H1 (cell line): ENCODE results near the gene EPHA4. TPM values are rescaled to one million over a fixed set of nuclear protein-coding genes. Genes with fewer than 3 reads are reported as not detected.

Experiments used
- CREB1 ChIP-seq: IDR thresholded peaks from 2 replicates; pipeline ENCODE4 v1.6.1; 2012; ENCODE audit warnings: inconsistent platforms
- CTCF ChIP-seq, 3 experiments: IDR thresholded peaks; 1 replicate in 2 of 3; 2 replicates in 1 of 3; pipeline versions ENCODE4 v1.5.1 to v1.6.1; 2011; ENCODE audit warnings: low read length in 3 of 3, mild to moderate bottlenecking in 3 of 3, inconsistent platforms in 2 of 3, low read depth in 1 of 3, moderate library complexity in 1 of 3; ENCODE audit not compliant: insufficient read depth in 1 of 3; ENCODE audit errors: control extremely low read depth in 1 of 3
- SIRT6 ChIP-seq: IDR thresholded peaks from one replicate; pipeline ENCODE4 v1.7.1; 2012; ENCODE audit warnings: low read length, inconsistent platforms
- TCF12 ChIP-seq: IDR thresholded peaks from 2 replicates; pipeline ENCODE4 v1.6.1; 2011; ENCODE audit warnings: low read depth, mild to moderate bottlenecking, low read length
- YY1 ChIP-seq: IDR thresholded peaks from 2 replicates; pipeline ENCODE4 v1.6.1; 2011; ENCODE audit warnings: low read depth, mild to moderate bottlenecking, low read length
- polyA plus RNA-seq, 7 experiments: library from polyadenylated mRNA; depleted of rRNA in 3 of 7; stranded (reverse) in 5 of 7; unstranded in 2 of 7; fragments of >200 nt in 5 of 7; fragments of 200-250 nt in 2 of 7; gene quantifications; 1 replicate in 5 of 7; 2 replicates in 1 of 7; 4 replicates in 1 of 7; pipeline versions ENCODE4 v1.2.1 to v1.2.3, GENCODE V29; 2011 to 2013; ENCODE audit warnings: missing spikeins in 2 of 7, mixed read lengths in 2 of 7
- total RNA-seq: library from RNA; stranded (reverse); fragmentation: NEBNext Ultra II Directional; extraction: Animal tissue kit (Norgen Biotek cat#: 25700); gene quantifications from 2 replicates; pipeline ENCODE4 v1.2.1, GENCODE V29; 2021

The EPHA4 gene
- total and polyA plus RNA-seq, 2 of the 8 experiments (the other 6 are each of a cell fraction or from before 2014, with no cell fraction given), result 4.3 to 5.7 TPM

GRCh38 chr2:221407765-221408164, 164.3 kb downstream of the EPHA4 start (continued):
- TF ChIP-seq CTCF (IDR thresholded peaks at IDR 0.05; ENCODE audit: control extremely low read depth in 1 of 3, insufficient read depth in 1 of 3, low read depth in 1 of 3, low read length in 3 of 3), result no peak
- no peak for TF ChIP-seq SIRT6
- no peak for TF ChIP-seq CREB1
- no peak for TF ChIP-seq YY1
- no peak for TF ChIP-seq TCF12
